Testis (tissue), 3 donors: ENCODE data around the gene GALE. TPM values are rescaled to one million over a fixed set of nuclear protein-coding genes. Genes with fewer than 3 reads are reported as not detected.
A peak's percentile ranks its signal among the peaks of the same experiment; 100 is the strongest.
"Not testable (repeated sequence)": the region's sequence is repeated elsewhere in the genome, so short reads cannot be mapped to it uniquely, and the experiment has no call there.

Experiments
- DNase-seq: peaks from one replicate; pipeline ENCODE4 v3.0.0-alpha.2; 2019
- H3K27ac ChIP-seq, 2 donors: fragments of 200-600 bp; sonication (generic); one replicate each; pipeline ENCODE4 v1.5.1; 2019
- H3K27me3 ChIP-seq: fragments of 200-600 bp; sonication (generic); one replicate; pipeline ENCODE4 v1.5.1; 2019
- H3K36me3 ChIP-seq: fragments of 200-600 bp; sonication (generic); one replicate; pipeline ENCODE4 v1.5.1; 2017; ENCODE audit warnings: low read depth; ENCODE audit errors: missing control alignments
- H3K4me1 ChIP-seq: fragments of 200-600 bp; sonication (generic); one replicate; pipeline ENCODE4 v1.5.1; 2019
- H3K4me3 ChIP-seq, 2 donors: fragments of 200-600 bp; sonication (generic); one replicate each; pipeline ENCODE4 v1.5.1; 2017 to 2019
- H3K9me3 ChIP-seq: fragments of 200-600 bp; sonication (generic); one replicate; pipeline ENCODE4 v1.5.1; 2017
- CTCF ChIP-seq, 3 experiments: fragments of 450-650 bp in 2 of 3; fragments of 200-600 bp in 1 of 3; sonication (generic) in 1 of 3; IDR thresholded peaks; one replicate each; pipeline ENCODE4 v1.5.1; 2016 to 2019; ENCODE audit warnings: antibody characterized with exemption in 3 of 3, mild to moderate bottlenecking in 2 of 3, moderate library complexity in 1 of 3
- POLR2A ChIP-seq: fragments of 450-650 bp; IDR thresholded peaks from one replicate; pipeline ENCODE4 v1.6.1; 2017; ENCODE audit warnings: antibody characterized with exemption, mild to moderate bottlenecking, moderate library complexity
- WGBS, 2 donors: methylation state at CpG; one replicate each; pipeline ENCODE4 v1.1.5; 2018; 5-methylcytosine and 5-hydroxymethylcytosine counted together
- intact Hi-C: fragments of 100-400 bp; cut with DNase I; formaldehyde crosslinking; loops from one replicate; pipeline ENCODE4 v1.15.1; 2023; ENCODE audit warnings: low total_unique reads
- polyA plus RNA-seq: library from polyadenylated mRNA; stranded (reverse); fragments of 350-450 nt; fragmentation: Illumina TruSeq; extraction: RNeasy Lipid Tissue Mini Kit (QIAGEN cat#74804); gene quantifications from one replicate; pipeline ENCODE4 v1.2.3, GENCODE V29; 2014; ENCODE audit warnings: low read depth, low replicate concordance; ENCODE audit not compliant: insufficient read depth
- total RNA-seq, 2 donors: library from RNA; depleted of rRNA; stranded (reverse); fragments of >200 nt; gene quantifications; one replicate each; pipeline ENCODE4 v1.2.3, GENCODE V29; 2016

Gene GALE
- total and polyA plus RNA-seq, 3 donors from 2014 or later: 18.7 to 26.1 (median 23.2) TPM

- WGBS, 2 donors: 0 to 2% methylated on average over 10 to 21 of the region's 21 CpGs
- Histone ChIP-seq H3K9me3 (no peaks in the 10 kb centered on the region), H3K27ac (no peak overlapping the region), H3K27me3 (no peaks in the 10 kb centered on the region), H3K4me1 (no peaks in the 10 kb centered on the region), H3K4me3 (peak overlapping the region in 1 of 2 donors; percentile 0), H3K36me3 (no peaks in the 10 kb centered on the region)
- DNase-seq: peak; percentile 48
- TF ChIP-seq POLR2A (no peak), CTCF (IDR thresholded peaks at IDR 0.05) (no peak)
- intact Hi-C loops: no loop called here
Observed at GRCh38 chr1:23838401-23838866, 37.9 kb upstream of the GALE start.

- Histone ChIP-seq H3K27ac (no peak overlapping the region), H3K4me3 (peak overlapping the region in 1 of 2 donors; percentile 0), H3K36me3 (no peaks in the 10 kb centered on the region), H3K27me3 (no peaks in the 10 kb centered on the region), H3K9me3 (no peaks in the 10 kb centered on the region), H3K4me1 (no peaks in the 10 kb centered on the region)
- intact Hi-C loops: no loop called here
- WGBS, 2 donors: 11 to 12% methylated on average over 8 to 13 of the region's 13 CpGs
- no peak for TF ChIP-seq POLR2A
- TF ChIP-seq CTCF (IDR thresholded peaks at IDR 0.05): no peak
- DNase-seq: no peak
Observed at GRCh38 chr1:23837908-23838307, 37.4 kb upstream of the GALE start.

DNA sequence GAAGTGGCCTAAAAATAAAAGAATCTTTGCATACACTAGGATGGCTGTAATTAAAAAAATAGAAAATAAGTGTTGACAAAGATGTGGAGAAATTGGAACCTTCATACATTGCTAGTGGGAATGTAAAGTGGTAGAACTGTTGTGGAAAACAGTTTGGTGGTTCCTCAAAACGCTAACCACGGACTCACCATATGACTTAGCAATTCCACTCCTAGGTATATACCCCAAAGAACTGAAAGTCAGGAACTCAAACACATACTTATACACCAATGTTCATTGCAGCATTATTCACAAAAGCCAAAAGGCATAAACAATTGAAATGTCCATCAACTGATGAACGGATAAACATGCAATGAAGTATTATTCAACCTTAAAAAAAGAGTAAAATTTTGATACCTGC lies 35.5 kb upstream of the GALE start:
- H3K4me3 ChIP-seq: no peak overlapping the region
- no peaks in the 10 kb centered on the region for H3K4me1 ChIP-seq
- H3K27me3 ChIP-seq: no peaks in the 10 kb centered on the region
- H3K27ac ChIP-seq: no peak overlapping the region
- 63 to 75% methylated on average over 3 of the region's 3 CpGs for WGBS, 2 donors
- intact Hi-C loops: no loop called here
- no peaks in the 10 kb centered on the region for H3K9me3 ChIP-seq
- no peaks in the 10 kb centered on the region for H3K36me3 ChIP-seq
- no peak for DNase-seq
- TF ChIP-seq CTCF (IDR thresholded peaks at IDR 0.05) (no peak), POLR2A (no peak)

DNA sequence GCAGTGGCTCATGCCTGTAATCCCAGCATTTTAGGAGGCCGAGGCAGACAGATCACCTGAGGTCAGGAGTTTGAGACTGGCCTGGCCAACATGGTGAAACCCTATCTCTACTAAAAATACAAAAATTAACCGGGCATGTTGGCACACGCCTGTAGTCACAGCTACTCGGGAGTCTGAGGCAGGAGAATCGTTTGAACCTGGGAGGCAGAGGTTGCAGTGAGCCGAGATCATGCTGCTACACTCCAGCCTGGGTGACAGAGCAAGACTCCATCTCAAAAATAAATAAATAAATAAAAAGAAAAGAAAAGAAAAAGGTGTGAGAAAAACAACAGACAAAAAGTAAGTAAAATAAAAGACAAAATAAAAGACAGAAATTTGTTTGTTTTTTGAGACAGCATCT lies 33.6 kb upstream of the GALE start:
- H3K27me3 ChIP-seq, H3K36me3 ChIP-seq, intact Hi-C loops, H3K9me3 ChIP-seq, H3K4me3 ChIP-seq, H3K4me1 ChIP-seq, H3K27ac ChIP-seq, DNase-seq: not testable (repeated sequence)
- 89 to 91% methylated on average over 6 of the region's 6 CpGs for WGBS, 2 donors

DNA sequence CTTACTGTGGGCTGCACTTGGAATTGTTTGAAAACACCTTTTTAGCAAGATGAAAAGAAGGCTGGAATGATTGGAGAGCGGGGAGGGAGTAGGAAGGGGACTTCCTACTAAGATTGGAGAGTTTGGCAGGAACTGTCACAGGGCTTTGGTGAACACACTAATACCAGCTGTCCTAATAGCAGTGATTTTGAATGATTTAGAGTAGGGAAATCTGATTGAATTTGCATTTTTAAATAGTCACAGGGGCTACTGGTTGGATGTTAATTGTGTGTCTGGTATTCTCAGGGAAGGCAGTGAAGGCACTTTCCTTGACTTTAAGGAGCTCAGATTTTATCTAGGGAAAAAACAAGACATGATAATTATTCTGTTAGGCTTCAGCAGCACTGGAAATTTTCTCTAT lies 27.2 kb upstream of the GALE start:
- Histone ChIP-seq H3K36me3 (no peaks in the 10 kb centered on the region), H3K27ac (no peak overlapping the region), H3K4me1 (peaks cover 6% of the 10 kb centered on the region), H3K4me3 (no peak overlapping the region), H3K9me3 (no peaks in the 10 kb centered on the region), H3K27me3 (no peaks in the 10 kb centered on the region)
- no peak for DNase-seq
- TF ChIP-seq CTCF (IDR thresholded peaks at IDR 0.05) (no peak), POLR2A (no peak)
- WGBS, 2 donors: 93 to 95% methylated on average over 1 of the region's 1 CpG
- intact Hi-C loops: no loop called here

GRCh38 chr1:23826590-23826989 lies 26.0 kb upstream of the GALE start:
- WGBS, 2 donors: 61 to 84% methylated on average over 13 of the region's 13 CpGs

More at GRCh38 chr1:23826590-23826989, 26.0 kb upstream of the GALE start:
- H3K27me3 ChIP-seq, H3K4me3 ChIP-seq, H3K9me3 ChIP-seq, DNase-seq, H3K4me1 ChIP-seq, intact Hi-C loops, H3K27ac ChIP-seq, H3K36me3 ChIP-seq: not testable (repeated sequence)
